Activated CD4-positive, alpha-beta T cell treated with anti-CD3 and anti-CD28 coated beads for 24 hours (primary cell): ENCODE data around the gene VWA2.
"Not testable (repeated sequence)": the region's sequence is repeated elsewhere in the genome, so short reads cannot be mapped to it uniquely, and the experiment has no call there.

Experiments used
- DNase-seq, 2 donors: peaks; one replicate each; pipeline ENCODE4 v3.0.0-alpha.2; 2020; ENCODE audit warnings: low read depth in 2 of 2

The VWA2 gene

GRCh38 chr10:114319406-114320248, 80.6 kb downstream of the VWA2 start:
- no peak for DNase-seq

- DNase-seq, result no peak
These were observed 81.4 kb downstream of the VWA2 start for GRCh38 chr10:114320249-114321116.

- DNase-seq, result no peak
These were observed 83.3 kb downstream of the VWA2 start for GRCh38 chr10:114322344-114322743.

GRCh38 chr10:114323023-114323422, 84.0 kb downstream of the VWA2 start:
- DNase-seq, result no peak

- DNase-seq, result no peak
These were observed 87.7 kb downstream of the VWA2 start for GRCh38 chr10:114326795-114327194.

- DNase-seq, result no peak
These were observed 88.7 kb downstream of the VWA2 start for GRCh38 chr10:114327537-114328440.

- DNase-seq, result no peak
These were observed 89.4 kb downstream of the VWA2 start for GRCh38 chr10:114328441-114328812.

GRCh38 chr10:114328874-114329273, 89.8 kb downstream of the VWA2 start:
- DNase-seq, result no peak

GRCh38 chr10:114329634-114330365, 90.7 kb downstream of the VWA2 start:
- DNase-seq, result no peak

- no peak for DNase-seq
These were observed 93.5 kb downstream of the VWA2 start for GRCh38 chr10:114332301-114333192.

- DNase-seq, result not testable (repeated sequence)
These were observed 94.4 kb downstream of the VWA2 start for GRCh38 chr10:114333441-114333840.

- DNase-seq, result no peak
These were observed 95.2 kb downstream of the VWA2 start for GRCh38 chr10:114334301-114334700.

GRCh38 chr10:114335614-114336013, 96.6 kb downstream of the VWA2 start:
- no peak for DNase-seq

GRCh38 chr10:114336823-114337509, 97.9 kb downstream of the VWA2 start:
- no peak for DNase-seq

GRCh38 chr10:114337510-114338462, 98.7 kb downstream of the VWA2 start:
- DNase-seq, result no peak

GRCh38 chr10:114340816-114341215, 101.8 kb downstream of the VWA2 start:
- DNase-seq, result no peak
